ENCODE measurements around the gene TOR1AIP2. TPM values are rescaled to one million over a fixed set of nuclear protein-coding genes. Genes with fewer than 3 reads are reported as not detected.
"Not testable (repeated sequence)": the region's sequence is repeated elsewhere in the genome, so short reads cannot be mapped to it uniquely, and the experiment has no call there.

Gene TOR1AIP2
- total RNA-seq, 4 donors from 2014 or later = 51.1 to 69.8 (median 61.0) TPM

DNA sequence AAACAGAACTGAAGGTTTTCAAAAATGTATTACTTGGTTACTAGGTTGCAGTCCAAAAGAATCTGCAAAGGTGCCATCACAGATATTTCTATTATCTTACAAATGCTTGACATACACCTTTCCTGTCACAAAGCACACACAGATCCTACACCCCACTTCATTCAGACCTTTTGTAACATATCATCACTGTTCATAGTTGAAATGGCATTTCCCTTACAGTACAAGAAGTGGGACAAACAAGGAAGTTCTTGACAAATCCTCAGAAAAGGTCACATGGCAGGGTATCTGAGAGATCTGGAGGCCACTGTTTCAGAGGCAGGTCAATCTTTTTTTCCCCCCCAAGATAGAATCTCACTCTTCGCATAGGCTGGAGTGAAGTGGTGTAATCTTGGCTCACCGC, 21.3 kb downstream of the TOR1AIP2 start:
- no peaks in the 10 kb centered on the region for H3K9me3 ChIP-seq
- no peak overlapping the region for H3K27ac ChIP-seq
- no peak overlapping the region for H3K4me3 ChIP-seq
- H3K36me3 ChIP-seq = peaks cover 0 to 97% (median 0%) of the 10 kb centered on the region in 3 donors
- TF ChIP-seq POLR2A (IDR thresholded peaks at IDR 0.05) = no peak
- TF ChIP-seq, protein P1, sequence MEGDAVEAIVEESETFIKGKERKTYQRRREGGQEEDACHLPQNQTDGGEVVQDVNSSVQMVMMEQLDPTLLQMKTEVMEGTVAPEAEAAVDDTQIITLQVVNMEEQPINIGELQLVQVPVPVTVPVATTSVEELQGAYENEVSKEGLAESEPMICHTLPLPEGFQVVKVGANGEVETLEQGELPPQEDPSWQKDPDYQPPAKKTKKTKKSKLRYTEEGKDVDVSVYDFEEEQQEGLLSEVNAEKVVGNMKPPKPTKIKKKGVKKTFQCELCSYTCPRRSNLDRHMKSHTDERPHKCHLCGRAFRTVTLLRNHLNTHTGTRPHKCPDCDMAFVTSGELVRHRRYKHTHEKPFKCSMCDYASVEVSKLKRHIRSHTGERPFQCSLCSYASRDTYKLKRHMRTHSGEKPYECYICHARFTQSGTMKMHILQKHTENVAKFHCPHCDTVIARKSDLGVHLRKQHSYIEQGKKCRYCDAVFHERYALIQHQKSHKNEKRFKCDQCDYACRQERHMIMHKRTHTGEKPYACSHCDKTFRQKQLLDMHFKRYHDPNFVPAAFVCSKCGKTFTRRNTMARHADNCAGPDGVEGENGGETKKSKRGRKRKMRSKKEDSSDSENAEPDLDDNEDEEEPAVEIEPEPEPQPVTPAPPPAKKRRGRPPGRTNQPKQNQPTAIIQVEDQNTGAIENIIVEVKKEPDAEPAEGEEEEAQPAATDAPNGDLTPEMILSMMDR (IDR thresholded peaks at IDR 0.05) = no peak
- no peaks in the 10 kb centered on the region for H3K27me3 ChIP-seq
- no peak for DNase-seq
- 92% methylated on average over 2 of the region's 2 CpGs for WGBS, 2 donors
- intact Hi-C loops (cut with DNase I) = no loop called here
- H3K4me1 ChIP-seq = no peaks in the 10 kb centered on the region

DNA sequence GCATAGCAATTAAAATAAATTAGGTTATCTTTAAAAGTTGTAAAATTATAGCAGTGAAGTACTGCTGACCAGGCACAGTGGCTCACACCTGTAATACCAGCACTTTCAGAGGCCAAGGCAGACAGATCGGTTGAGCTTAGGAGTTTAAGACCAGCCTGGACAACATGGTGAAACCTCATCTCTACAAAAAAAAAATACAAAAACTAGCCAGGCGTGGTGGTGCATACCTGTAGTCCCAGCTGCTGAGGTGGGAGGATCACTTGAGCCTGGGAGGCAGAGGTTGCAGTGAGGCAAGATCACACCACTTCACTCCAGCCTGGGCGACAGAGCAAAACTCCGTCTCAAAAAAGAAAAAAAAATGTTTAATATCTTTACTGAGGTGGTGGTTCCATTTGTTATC, 21.8 kb downstream of the TOR1AIP2 start:
- not testable (repeated sequence) for H3K4me3 ChIP-seq

DNA sequence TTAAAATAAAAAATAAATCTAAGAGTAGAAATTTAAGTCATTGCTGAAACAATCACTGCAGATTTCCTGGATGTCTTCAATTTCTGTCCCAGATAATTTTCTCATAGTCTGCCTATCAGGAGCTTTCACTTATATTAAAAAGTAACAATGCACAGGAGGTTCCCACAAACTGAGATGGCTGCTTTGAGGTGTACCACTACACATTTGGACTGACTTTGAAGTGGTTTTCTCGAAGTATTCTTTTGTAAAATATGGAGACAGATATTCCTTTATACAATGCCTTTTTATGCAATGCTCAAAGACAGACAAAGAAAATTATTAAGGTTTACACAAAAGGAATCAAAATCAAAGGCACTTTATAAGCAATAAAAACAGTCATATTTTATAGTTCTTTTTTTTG, 24.5 kb downstream of the TOR1AIP2 start:
- no peak for DNase-seq
- no peak overlapping the region for H3K4me3 ChIP-seq
- intact Hi-C loops (cut with DNase I) = no loop called here
- no peaks in the 10 kb centered on the region for H3K27me3 ChIP-seq
- TF ChIP-seq POLR2A (IDR thresholded peaks at IDR 0.05) = no peak
- TF ChIP-seq, protein P1 (IDR thresholded peaks at IDR 0.05) = no peak
- no peak overlapping the region for H3K27ac ChIP-seq
- H3K4me1 ChIP-seq = no peaks in the 10 kb centered on the region
- H3K9me3 ChIP-seq = no peaks in the 10 kb centered on the region
- 93 to 96% methylated on average over 1 of the region's 1 CpG for WGBS, 2 donors
- peaks cover 8 to 98% (median 12%) of the 10 kb centered on the region in 3 donors for H3K36me3 ChIP-seq

More for the DNA sequence above, 21.8 kb downstream of the TOR1AIP2 start:
- H3K36me3 ChIP-seq = peaks cover 2 to 97% (median 3%) of the 10 kb centered on the region in 3 donors
- H3K9me3 ChIP-seq; H3K4me1 ChIP-seq; H3K27me3 ChIP-seq; DNase-seq; H3K27ac ChIP-seq; intact Hi-C loops (cut with DNase I): not testable (repeated sequence)
- WGBS, 2 donors = 87 to 95% methylated on average over 4 of the region's 4 CpGs

GRCh38 chr1:179848233-179848632, 29.4 kb downstream of the TOR1AIP2 start:
- intact Hi-C loops (cut with DNase I) = no loop called here
- Histone ChIP-seq H3K36me3 (peaks cover 20 to 100% (median 28%) of the 10 kb centered on the region in 3 donors), H3K27ac (no peak overlapping the region), H3K4me1 (no peaks in the 10 kb centered on the region), H3K4me3 (no peak overlapping the region), H3K9me3 (no peaks in the 10 kb centered on the region), H3K27me3 (no peaks in the 10 kb centered on the region)
- 93 to 95% methylated on average over 3 of the region's 3 CpGs for WGBS, 2 donors
- no peak for TF ChIP-seq POLR2A (IDR thresholded peaks at IDR 0.05)
- TF ChIP-seq, protein P1 (IDR thresholded peaks at IDR 0.05) = no peak
- DNase-seq = no peak

- Histone ChIP-seq H3K4me3 (no peak overlapping the region), H3K27me3 (no peaks in the 10 kb centered on the region), H3K9me3 (no peaks in the 10 kb centered on the region), H3K27ac (no peak overlapping the region), H3K36me3 (peaks cover 0 to 68% (median 4%) of the 10 kb centered on the region in 3 donors), H3K4me1 (no peaks in the 10 kb centered on the region)
- no peak for DNase-seq
- TF ChIP-seq, protein P1 (IDR thresholded peaks at IDR 0.05) = no peak
- TF ChIP-seq POLR2A (IDR thresholded peaks at IDR 0.05) = no peak
- intact Hi-C loops (cut with DNase I) = no loop called here
- WGBS, 2 donors = 81 to 94% methylated on average over 3 of the region's 3 CpGs
Observed at GRCh38 chr1:179840107-179840506, 37.5 kb downstream of the TOR1AIP2 start.

GRCh38 chr1:179836686-179837445, 40.7 kb downstream of the TOR1AIP2 start:
- intact Hi-C loops (cut with DNase I); H3K27ac ChIP-seq; H3K4me1 ChIP-seq; H3K9me3 ChIP-seq; H3K27me3 ChIP-seq; DNase-seq; H3K4me3 ChIP-seq: not testable (repeated sequence)
- peaks cover 0 to 39% (median 4%) of the 10 kb centered on the region in 3 donors for H3K36me3 ChIP-seq
- WGBS, 2 donors = no CpG with 5 or more reads among the region's 38 CpGs
